GM18502 (cell line): Measurements from ENCODE around the gene PPP1R3G.

Experiments used
- ATAC-seq: cut with Tn5 transposase; IDR thresholded peaks from one replicate; pipeline ENCODE4 v1.9.1; 2021; ENCODE audit warnings: mild to moderate bottlenecking; ENCODE audit not compliant: unreplicated experiment, poor library complexity

PPP1R3G gene

GRCh38 chr6:5091210-5092069, 6.3 kb downstream of the PPP1R3G start:
- no peak for ATAC-seq

DNA sequence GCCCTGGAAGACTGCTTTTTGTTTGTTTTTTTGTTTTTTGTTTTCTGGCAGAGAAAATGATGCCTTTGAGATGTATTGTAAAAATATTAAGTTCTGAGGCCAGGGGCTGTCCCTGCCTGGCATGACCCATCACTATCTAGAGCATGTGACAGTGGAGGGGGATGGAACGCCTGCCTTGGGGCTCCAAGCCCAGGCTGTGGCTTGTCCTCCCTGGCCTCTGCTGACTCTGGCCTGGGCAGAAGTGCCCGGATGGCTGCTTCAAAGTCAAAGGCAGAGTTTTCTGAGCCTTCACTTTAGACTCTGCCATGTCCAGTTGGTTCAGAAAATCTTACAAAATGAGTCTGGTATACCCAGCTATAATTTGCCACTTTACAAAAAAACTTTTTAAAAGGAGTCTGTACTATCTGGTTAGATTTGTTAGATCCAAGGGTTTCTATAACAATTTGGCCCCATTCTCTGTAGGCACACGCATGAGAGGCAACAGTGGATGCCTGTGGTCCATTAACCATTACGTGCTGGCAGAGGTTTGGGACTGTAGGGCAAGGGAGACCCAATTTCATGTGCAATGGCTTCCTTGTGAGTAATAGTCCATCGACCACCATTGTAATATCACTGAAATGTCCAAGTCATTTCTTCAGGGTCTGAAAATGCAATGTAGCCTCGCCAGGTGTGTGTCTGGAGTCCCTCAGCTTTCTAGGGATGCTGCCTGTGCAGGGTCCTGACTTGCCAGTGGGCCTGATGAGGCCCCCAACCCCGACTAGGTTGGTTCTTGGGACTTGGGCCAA, 8.3 kb downstream of the PPP1R3G start:
- no peak for ATAC-seq

DNA sequence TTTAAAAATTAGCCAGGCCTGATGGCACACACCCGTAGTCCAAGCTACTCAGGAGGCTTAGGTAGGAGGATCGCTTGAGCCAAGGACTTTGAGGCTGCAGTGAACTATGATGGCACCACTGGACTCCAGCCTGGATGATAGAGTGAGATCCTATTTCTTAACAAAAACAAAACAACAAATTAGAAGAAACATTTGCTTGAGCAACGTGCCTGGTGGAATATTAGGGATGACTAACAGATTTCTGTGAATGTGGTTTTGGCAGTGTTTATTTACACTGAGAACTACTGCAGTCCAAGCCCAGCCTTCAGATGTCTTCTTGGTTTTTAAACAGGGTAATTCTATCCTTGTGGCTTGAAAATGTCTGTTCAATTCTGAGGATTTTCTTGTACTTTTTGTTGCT, 9.2 kb downstream of the PPP1R3G start:
- no peak for ATAC-seq

GRCh38 chr6:5095236-5095635, 10.1 kb downstream of the PPP1R3G start:
- peak; percentile 78 for ATAC-seq

- no peak for ATAC-seq
Measured at GRCh38 chr6:5096482-5096881, 11.3 kb downstream of the PPP1R3G start.

GRCh38 chr6:5098501-5099270, 13.5 kb downstream of the PPP1R3G start:
- no peak for ATAC-seq

DNA sequence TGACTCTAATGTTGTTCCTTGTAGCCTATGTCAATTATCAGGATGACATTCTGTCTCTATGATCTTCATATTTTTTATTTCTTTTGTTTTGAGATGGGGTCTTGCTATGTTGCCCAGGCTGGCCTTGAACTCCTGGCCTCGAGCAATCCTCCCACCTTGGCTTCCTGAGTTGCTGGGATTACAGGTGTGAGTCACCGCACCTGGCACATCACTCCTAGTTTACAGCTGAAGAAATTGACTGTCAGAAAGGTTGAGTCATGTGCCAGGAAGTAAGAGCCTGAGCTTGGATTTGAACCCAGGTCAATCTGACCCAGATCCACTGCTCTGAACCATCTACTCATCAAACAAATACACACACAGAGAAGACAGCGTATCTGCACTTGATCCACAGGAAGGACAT, 14.4 kb downstream of the PPP1R3G start:
- no peak for ATAC-seq

GRCh38 chr6:5100806-5101205, 15.7 kb downstream of the PPP1R3G start:
- no peak for ATAC-seq

DNA sequence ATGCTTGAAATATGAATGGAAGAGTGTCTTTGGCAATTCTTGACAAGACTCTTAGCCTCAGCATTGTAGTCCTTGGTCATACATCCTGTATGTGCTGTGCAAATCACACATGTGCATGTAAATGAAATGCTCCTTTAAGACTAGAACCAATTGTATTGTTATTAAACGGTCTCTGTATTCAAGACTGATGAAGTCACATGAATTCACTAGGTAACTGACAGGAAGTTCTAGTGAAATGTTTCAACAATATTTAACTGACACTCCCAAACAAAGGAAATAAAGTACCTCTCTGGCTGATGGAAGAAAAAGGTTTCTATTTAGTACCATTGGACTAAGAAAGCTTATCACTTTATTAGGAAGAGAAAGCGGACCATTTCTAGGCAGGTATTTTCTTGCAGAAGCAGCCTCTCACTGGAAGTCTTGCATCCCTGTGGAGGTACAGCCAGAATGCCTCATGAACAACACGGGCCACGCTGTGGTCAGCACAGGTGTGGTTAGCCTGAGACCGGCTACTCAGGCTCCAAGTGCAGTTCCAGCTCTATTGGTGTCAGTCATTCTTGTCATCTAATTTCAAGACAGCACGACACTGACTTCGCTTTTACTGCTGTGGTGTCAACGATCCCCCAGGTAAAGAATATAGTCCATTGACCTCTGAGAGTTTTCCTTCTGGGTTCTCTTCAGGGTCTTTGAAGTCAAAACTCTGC, 17.3 kb downstream of the PPP1R3G start:
- ATAC-seq = no peak

GRCh38 chr6:5103250-5103649, 18.1 kb downstream of the PPP1R3G start:
- no peak for ATAC-seq

DNA sequence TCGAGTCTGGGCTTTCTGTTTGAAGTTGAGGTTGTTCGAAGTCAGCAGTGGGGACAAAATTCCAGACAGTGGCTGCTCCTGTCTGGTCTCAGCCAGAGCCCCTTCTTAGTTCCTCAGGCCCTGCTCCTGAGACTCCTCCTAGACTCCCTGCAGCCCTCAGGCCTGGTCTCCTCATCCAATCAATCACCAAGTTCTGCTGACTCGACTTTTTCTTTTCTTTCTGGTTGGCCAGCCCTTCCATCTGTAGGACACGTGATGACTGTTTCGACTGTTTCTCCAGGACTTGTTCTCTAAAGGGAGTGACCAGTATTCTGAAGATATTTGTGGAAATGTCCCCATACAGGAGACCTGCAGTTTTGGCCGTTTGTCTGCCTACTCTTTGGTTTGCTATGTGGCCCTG, 19.5 kb downstream of the PPP1R3G start:
- no peak for ATAC-seq

- ATAC-seq = no peak
Measured at GRCh38 chr6:5105146-5105545, 20.0 kb downstream of the PPP1R3G start.

DNA sequence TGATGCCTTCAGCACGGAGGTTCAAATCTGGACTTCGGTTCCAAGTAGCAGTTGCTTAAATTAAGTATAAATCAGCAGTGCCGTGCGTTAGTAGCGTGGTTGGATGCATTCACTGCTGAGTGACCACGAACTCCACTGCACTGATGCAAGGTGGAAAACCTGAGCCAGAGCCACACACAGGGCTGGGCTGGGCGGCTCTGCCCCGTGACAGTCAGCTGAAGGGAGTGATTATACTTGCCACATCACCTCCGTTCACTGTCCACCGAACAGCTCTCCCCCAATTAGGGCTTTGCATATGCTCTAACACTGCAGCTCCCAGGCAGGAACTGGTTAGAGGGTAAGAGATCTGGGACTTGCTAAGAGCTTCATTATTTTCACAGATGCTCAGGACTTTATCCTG, 22.2 kb downstream of the PPP1R3G start:
- ATAC-seq = no peak

DNA sequence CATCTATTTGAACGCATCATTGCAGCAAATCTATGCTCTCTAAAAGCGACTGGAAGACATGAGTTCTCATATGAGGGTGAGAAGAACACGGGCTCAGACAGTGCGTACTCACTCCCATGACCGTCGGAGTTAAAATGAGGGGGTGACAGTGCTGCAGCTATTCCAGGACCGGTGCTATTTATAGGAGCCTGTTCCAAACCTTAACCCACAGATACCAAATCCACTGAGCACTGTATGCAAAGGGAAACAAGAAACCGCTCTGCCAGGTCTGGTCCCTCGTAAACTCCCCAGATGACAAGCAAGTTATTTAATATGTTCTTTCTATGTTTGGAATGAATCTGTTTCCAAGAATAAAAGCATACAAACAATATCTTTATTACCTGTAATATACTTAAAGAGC, 22.9 kb downstream of the PPP1R3G start:
- no peak for ATAC-seq

- ATAC-seq = no peak
Measured at GRCh38 chr6:5108536-5109150, 23.5 kb downstream of the PPP1R3G start.

- no peak for ATAC-seq
Measured at GRCh38 chr6:5109436-5109835, 24.3 kb downstream of the PPP1R3G start.

DNA sequence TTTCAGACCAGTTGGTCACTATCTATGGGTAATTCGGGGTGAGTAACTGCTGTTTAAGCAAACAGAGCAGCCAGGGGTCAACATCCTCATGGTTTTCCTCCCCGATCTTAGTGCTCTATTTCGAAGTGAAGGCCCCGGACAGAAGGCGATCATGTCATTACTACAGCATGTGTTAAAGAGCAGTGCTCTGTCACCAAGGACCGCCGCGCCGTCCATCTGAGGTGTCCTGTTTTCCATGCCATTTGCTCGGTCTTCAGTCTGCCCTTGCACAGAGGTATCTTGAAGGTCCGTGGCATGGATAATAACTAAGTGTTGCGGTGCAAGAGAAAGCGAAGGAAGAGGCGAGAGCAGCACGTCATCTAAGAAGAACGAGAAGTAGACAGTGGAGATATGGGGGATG, 25.1 kb downstream of the PPP1R3G start:
- ATAC-seq = no peak

GRCh38 chr6:5111626-5112025, 26.5 kb downstream of the PPP1R3G start:
- no peak for ATAC-seq

DNA sequence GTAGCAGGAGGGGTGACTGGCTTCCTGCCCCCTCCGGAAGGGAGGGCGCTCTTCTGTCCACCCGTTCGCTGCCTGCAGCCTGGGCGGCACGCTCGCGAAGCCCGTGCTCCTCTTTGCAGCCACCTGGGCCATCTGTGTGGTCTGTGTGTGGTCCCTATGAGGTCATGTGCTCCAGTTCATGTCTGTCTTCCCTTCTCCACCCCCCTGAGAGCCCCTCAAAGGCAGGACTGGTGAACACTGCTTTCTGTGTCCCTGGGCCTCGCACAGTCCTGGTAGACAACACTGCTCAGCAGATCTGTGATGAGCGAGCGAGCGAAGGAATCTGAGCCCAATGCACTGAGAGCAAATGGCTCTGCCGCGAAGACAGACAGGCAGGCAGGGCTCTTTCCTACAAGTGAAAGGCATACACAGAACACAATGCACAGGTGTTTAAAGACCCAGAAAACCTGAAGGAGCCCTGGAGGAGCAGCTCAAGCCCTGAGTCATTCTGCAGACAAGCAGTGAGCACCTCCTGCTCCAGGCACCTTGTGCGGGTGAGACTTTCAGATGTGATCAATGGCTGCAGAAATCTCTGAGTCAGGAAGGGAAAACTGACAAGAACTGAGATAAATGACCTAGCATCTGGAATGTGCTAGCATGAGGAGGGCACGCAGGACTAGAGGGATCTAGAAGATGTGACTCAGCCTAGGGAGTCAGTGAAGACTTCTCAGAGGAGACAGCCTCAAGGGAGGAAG, 27.1 kb downstream of the PPP1R3G start:
- ATAC-seq = no peak
